ENCODE results near the gene RNF150.

DNA sequence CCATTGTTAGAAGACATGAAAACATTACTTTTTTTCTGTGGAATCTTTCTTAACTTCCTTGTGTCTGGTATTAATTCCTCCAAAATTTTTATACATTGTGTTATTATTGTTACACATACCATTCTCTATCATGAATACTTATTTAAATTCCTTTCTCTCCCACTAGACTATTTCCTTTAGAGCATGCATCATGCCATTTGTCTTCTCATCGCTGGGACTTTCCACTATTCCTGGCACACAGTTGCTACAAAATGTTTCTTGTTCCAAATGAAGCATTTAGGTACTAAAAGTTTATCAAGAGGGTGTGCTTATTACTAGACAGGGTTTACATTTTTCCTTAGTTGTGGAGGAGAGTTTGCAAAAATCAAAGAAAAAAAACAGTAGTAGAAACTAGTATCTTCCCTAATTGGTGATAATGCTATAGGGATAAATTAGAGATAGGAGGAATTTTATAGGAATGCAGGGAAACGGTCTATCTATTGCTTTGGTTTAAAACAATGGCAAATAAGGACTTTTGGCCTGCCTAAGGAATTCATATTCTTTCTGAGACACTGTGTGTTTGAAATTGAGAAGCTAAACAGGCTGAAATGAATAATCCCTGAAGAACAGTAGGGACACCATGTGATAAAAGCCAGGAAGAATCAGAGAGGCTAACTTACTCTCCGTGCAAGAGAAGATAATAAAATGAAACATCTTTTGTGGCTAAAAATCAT, 189.6 kb downstream of the RNF150 start:
- TF ChIP-seq, protein P1, sequence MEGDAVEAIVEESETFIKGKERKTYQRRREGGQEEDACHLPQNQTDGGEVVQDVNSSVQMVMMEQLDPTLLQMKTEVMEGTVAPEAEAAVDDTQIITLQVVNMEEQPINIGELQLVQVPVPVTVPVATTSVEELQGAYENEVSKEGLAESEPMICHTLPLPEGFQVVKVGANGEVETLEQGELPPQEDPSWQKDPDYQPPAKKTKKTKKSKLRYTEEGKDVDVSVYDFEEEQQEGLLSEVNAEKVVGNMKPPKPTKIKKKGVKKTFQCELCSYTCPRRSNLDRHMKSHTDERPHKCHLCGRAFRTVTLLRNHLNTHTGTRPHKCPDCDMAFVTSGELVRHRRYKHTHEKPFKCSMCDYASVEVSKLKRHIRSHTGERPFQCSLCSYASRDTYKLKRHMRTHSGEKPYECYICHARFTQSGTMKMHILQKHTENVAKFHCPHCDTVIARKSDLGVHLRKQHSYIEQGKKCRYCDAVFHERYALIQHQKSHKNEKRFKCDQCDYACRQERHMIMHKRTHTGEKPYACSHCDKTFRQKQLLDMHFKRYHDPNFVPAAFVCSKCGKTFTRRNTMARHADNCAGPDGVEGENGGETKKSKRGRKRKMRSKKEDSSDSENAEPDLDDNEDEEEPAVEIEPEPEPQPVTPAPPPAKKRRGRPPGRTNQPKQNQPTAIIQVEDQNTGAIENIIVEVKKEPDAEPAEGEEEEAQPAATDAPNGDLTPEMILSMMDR (conservative IDR thresholded peaks at IDR 0.05; ENCODE audit: low read depth, low read length) = no peak
- no peak for TF ChIP-seq MXI1 (IDR thresholded peaks at IDR 0.05; ENCODE audit: borderline replicate concordance, low read depth, low read length)
- TF ChIP-seq, protein P2, sequence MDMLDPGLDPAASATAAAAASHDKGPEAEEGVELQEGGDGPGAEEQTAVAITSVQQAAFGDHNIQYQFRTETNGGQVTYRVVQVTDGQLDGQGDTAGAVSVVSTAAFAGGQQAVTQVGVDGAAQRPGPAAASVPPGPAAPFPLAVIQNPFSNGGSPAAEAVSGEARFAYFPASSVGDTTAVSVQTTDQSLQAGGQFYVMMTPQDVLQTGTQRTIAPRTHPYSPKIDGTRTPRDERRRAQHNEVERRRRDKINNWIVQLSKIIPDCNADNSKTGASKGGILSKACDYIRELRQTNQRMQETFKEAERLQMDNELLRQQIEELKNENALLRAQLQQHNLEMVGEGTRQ (IDR thresholded peaks at IDR 0.05; ENCODE audit: low read depth, low read length) = no peak
- TF ChIP-seq CEBPB (IDR thresholded peaks at IDR 0.05; ENCODE audit: low read depth, low read length) = no peak
